Activated CD4-positive, alpha-beta T cell treated with anti-CD3 and anti-CD28 coated beads for 48 hours (primary cell): Measurements from ENCODE around the gene PLD4.
"Not testable (repeated sequence)": the region's sequence is repeated elsewhere in the genome, so short reads cannot be mapped to it uniquely, and the experiment has no call there.

Source experiments
- DNase-seq: peaks from one replicate; pipeline ENCODE4 v3.0.0-alpha.2; 2020

The PLD4 gene

DNA sequence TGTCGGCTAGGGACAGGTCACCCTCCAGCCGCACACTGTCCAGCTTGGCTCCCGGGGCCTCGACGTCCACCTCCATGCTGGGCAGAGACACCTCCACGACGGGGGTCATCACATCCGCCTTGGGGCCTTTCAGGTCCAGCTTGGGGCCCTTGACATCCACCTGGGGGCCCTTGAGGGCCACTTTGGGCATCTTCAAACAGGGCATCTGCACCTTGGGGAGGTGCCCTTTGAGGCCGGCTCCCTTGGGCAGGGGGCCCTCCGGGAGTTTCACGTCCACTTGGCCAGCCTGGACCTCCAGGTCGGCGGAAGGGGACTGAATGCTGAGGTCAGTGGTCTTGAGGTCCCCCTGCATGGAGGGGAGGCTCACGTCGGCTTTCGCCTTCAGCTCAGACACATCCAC is 17.9 kb downstream of the PLD4 start:
- DNase-seq: no peak

DNA sequence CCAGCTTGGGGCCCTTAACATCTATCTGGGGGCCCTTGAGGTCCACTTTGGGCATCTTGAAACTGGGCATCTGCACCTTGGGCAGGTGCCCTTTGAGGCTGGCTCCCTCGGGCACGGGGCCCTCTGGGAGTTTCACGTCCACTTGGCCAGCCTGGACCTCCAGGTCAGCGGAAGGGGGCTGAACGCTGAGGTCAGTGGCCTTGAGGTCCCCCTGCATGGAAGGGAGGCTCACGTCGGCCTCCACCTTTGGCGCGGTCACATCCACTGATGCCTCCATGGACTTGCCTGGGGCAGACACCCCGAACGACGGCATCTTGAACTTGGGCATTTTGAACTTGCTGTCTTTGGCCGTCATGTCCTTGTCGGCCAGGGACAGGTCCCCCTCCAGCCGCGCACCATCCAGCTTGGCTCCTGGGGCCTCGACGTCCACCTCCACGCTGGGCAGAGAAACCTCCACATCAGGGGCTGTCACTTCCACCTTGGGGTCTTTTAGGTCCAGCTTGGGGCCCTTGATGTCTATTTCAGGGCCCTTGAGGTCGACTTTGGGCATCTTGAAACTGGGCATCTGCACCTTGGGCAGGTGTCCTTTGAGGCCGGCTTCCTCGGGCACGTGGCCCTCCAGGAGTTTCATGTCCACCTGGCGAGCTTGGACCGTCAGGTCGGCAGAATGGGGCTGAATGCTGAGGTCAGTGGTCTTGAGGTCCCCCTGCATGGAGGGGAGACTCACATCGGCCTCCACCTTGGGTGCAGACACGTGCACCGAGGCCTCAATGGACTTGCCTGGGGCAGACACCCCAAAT is 18.7 kb downstream of the PLD4 start:
- DNase-seq: not testable (repeated sequence)

DNA sequence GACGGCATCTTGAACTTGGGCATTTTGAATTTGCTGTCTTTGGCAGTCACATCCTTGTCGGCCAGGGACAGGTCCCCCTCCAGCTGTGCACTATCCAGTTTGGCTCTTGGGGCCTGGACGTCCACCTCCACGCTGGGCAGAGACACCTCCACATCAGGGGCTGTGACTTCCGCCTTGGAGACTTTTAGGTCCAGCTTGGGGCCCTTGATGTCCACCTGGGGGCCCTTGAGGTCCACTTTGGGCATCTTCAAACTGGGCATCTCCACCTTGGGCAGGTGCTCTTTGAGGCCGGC is 19.3 kb downstream of the PLD4 start:
- DNase-seq: not testable (repeated sequence)

DNA sequence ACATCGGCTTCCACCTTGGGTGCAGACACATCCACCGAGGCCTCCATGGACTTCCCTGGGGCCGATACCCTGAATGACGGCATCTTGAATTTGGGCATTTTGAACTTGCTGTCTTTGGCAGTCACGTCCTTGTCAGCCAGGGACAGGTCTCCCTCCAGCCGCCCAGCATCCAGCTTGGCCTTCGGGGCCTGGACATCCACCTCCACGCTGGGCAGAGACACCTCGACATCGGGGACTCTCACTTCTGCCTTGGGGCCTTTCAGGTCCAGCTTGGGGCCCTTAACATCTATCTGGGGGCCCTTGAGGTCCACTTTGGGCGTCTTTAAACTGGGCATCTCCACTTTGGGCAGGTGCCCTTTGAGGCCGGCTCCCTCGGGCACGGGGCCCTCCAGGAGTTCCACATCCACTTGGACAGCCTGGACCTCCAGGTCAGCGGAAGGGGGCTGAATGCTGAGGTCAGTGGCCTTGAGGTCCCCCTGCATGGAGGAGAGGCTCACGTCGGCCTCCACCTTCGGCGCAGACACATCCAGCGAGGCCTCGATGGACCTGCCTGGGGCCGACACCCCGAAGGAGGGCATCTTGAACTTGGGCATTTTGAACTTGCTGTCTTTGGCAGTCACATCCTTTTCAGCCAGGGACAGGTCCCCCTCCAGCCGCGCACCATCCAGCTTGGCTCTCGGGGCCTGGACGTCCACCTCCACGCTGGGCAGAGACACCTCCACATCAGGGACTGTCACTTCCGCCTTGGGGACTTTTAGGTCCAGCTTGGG is 19.9 kb downstream of the PLD4 start:
- not testable (repeated sequence) for DNase-seq

DNA sequence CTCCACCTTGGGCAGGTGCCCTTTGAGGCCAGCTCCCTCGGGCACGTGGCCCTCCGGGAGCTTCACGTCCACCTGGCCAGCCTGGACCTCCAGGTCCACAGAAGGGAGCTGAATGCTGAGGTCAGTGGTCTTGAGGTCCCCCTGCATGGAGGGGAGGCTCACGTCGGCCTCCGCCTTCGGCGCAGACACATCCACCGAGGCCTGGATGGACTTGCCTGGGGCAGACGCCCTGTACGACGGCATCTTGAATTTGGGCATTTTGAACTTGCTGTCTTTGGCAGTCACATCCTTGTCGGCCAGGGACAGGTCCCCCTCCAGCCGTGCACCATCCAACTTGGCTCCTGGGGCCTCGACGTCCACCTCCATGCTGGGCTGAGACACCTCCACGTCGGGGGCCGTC is 20.6 kb downstream of the PLD4 start:
- not testable (repeated sequence) for DNase-seq

DNA sequence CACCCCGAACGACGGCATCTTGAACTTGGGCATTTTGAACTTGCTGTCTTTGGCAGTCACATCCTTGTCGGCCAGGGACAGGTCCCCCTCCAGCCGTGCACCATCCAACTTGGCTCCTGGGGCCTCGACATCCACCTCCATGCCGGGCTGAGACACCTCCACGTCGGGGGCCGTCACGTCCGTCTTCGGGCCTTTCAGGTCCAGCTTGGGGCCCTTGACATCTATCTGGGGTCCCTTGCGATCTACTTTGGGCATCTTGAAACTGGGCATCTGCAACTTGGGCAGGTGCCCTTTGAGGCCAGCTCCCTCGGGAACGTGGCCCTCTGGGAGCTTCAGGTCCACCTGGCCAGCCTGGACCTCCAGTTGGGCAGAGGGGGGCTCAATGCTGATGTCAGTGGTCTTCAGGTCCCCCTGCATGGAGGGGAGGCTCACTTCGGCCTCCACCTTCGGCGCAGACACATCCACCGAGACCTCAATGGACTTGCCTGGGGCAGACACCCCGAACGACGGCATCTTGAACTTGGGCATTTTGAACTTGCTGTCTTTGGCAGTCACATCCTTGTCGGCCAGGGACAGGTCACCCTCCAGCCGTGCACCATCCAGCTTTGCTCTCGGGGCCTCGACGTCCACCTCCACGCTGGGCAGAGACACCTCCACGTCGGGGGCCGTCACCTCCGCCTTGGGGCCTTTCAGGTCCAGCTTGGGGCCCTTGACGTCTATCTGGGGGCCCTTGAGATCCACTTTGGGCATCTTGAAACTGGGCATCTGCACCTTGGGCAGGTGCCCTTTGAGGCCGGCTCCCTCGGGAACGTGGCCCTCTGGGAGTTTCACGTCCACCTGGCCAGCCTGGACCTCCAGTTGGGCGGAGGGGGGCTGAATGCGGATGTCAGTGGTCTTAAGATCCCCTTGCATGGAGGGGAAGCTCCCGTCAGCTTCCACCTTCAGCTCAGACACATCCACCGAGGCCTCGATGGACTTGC is 21.6 kb downstream of the PLD4 start:
- DNase-seq: not testable (repeated sequence)

DNA sequence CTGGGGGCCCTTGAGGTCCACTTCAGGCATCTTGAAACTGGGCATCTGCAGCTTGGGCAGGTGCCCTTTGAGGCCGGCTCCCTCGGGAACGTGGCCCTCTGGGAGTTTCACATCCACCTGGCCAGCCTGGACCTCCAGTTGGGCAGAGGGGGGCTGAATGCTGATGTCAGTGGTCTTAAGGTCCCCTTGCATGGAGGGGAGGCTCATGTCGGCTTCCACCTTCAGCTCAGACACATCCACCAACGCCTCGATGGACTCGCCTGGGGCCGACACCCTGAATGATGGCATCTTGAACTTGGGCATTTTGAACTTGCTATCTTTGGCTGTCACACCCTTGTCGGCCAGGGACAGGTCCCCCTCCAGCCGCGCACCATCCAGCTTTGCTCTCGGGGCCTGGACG is 22.5 kb downstream of the PLD4 start:
- not testable (repeated sequence) for DNase-seq

DNA sequence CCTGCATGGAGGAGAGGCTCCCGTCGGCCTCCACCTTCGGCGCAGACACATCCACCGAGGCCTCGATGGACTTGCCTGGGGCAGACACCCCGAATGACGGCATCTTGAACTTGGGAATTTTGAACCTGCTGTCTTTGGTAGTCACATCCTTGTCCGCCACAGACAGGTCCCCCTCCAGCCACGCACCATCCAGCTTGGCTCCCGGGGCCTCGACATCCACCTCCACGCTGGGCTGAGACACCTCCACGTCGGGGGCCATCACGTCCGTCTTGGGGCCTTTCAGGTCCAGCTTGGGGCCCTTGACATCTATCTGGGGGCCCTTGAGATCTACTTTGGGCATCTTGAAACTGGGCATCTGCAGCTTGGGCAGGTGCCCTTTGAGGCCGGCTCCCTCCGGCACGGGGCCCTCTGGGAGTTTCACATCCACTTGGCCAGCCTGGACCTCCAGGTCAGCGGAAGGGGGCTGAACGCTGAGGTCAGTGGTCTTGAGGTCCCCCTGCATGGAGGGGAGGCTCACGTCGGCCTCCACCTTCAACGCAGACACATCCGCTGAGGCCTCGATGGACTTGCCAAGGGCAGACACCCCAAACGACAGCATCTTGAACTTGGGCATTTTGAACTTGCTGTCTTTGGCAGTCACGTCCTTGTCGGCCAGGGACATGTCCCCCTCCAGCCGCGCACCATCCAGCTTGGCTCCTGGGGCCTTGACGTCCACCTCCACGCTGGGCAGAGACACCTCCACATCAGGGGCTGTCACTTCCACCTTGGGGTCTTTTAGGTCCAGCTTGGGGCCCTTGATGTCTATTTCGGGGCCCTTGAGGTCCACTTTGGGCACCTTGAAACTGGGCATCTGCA is 23.4 kb downstream of the PLD4 start:
- not testable (repeated sequence) for DNase-seq

DNA sequence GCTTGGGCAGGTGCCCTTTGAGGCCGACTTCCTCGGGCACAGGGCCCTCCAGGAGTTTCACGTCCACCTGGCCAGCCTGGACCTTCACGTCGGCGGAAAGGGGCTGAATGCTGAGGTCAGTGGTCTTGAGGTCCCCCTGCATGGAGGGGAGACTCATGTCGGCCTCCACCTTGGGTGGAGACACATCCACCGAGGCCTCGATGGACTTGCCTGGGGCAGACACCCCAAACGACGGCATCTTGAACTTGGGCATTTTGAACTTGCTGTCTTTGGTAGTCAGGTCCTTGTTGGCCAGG is 24.0 kb downstream of the PLD4 start:
- DNase-seq: no peak

DNA sequence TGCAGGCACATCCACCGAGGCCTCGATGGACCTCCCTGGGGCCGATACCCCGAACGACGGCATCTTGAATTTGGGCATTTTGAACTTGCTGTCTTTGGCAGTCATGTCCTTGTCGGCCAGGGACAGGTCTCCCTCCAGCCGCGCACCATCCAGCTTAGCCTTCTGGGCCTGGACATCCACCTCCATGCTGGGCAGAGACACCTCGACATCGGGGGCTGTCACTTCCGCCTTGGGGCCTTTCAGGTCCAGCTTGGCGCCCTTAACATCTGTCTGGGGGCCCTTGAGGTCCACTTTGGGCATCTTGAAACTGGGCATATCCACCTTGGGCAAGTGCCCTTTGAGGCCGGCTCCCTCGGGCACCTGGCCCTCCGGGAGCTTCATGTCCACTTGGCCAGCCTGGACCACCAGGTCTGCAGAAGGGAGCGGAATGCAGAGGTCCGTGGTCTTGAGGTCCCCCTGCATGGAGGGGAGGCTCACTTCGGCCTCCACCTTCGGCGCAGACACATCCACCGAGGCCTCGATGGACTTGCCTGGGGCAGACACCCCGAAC is 24.8 kb downstream of the PLD4 start:
- not testable (repeated sequence) for DNase-seq

DNA sequence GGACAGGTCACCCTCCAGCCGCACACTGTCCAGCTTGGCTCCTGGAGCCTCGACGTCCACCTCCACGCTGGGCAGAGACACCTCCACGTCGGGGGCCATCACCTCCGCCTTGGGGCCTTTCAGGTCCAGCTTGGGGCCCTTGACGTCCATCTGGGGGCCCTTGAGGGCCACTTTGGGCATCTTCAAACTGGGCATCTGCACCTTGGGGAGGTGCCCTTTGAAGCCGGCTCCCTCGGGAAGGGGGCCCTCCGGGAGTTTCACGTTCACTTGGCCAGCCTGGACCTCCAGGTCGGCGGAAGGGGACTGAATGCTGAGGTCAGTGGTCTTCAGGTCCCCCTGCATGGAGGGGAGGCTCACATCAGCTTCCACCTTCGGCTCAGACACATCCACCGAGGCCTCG is 25.3 kb downstream of the PLD4 start:
- DNase-seq: no peak

DNA sequence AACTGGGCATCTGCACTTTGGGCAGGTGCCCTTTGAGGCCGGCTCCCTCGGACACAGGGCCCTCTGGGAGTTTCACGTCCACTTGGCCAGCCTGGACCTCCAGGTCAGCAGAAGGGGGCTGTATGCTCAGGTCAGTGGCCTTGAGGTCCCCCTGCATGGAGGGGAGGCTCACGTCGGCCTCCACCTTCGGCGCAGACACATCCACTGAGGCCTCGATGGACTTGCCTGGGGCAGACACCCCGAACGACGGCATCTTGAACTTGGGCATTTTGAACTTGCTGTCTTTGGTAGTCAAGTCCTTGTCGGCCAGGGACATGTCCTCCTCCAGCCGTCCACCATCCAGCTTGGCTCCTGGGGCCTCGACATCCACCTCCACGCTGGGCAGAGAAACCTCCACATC is 26.0 kb downstream of the PLD4 start:
- DNase-seq: not testable (repeated sequence)

DNA sequence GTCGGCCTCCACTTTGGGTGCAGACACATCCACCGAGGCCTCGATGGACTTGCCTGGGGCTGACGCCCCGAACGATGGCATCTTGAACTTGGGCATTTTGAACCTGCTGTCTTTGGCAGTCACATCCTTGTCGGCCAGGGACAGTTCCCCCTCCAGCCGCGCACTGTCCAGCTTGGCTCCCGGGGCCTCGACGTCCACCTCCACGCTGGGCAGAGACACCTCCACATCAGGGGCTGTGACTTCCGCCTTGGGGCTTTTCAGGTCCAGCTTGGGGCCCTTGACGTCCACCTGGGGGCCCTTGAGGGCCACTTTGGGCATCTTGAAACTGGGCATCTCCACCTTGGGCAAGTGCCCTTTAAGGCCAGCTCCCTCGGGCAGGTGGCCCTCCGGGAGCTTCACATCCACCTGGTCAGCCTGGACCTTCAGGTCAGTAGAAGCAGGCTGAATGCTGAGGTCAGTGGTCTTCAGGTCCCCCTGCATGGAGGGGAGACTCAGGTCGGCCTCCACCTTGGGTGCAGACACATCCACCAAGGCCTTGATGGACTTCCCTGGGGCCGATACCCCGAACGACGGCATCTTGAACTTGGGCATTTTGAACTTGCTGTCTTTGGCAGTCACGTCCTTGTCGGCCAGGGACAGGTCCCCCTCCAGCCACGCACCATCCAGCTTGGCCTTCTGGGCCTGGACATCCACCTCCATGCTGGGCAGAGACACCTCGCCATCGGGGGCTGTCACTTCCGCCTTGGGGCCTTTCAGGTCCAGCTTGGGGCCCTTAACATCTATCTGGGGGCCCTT is 27.4 kb downstream of the PLD4 start:
- not testable (repeated sequence) for DNase-seq

DNA sequence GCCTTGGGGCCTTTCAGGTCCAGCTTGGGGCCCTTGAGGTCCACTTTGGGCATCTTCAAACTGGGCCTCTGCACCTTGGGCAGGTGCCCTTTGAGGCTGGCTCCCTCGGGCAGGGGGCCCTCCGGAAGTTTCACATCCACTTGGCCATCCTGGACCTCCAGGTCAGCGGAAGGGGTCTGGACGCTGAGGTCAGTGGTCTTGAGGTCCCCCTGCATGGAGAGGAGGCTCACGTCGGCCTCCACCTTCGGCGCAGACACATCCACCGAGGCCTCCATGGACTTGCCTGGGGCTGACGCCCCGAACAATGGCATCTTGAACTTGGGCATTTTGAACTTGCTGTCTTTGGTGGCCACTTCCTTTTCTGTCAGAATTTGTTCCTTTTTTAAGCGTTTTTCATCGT is 28.4 kb downstream of the PLD4 start:
- no peak for DNase-seq

DNA sequence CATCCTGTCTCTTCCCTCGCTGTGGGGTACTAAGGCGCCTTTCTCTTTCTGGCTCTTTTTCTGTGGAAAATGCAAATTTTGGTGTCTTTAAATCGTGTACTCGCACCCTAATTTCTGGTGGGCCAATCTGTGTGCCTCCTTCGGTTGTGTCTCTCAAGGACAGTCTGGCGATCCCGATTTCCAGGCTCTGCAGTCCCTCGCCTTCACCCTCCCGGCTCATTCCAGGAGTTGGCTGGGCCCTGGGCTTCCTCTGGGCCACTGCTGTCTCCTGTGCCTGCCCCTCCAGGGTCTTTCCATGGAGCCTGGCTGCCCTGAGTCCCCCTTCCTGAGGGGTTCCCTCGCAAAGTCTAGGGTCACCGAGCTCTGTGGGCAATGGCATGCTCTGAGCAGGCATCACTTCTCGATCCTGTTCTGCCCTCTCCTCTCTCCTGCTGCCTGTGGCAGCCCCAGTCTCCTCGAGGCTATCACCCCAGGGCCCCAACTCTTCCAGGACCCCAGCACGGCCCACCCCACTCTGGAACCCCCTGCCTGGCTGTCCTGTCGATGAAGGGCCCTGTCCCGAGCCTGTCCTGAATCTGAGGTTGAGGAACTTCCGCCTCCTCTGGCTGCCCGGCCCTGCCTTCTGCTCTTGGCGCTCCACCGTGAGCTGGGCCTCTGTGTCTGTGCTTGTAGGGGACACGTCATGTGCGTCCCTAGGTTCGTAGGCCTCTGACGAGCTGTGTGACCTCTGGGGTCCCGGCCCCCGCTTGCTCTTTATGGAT is 29.4 kb downstream of the PLD4 start:
- no peak for DNase-seq

DNA sequence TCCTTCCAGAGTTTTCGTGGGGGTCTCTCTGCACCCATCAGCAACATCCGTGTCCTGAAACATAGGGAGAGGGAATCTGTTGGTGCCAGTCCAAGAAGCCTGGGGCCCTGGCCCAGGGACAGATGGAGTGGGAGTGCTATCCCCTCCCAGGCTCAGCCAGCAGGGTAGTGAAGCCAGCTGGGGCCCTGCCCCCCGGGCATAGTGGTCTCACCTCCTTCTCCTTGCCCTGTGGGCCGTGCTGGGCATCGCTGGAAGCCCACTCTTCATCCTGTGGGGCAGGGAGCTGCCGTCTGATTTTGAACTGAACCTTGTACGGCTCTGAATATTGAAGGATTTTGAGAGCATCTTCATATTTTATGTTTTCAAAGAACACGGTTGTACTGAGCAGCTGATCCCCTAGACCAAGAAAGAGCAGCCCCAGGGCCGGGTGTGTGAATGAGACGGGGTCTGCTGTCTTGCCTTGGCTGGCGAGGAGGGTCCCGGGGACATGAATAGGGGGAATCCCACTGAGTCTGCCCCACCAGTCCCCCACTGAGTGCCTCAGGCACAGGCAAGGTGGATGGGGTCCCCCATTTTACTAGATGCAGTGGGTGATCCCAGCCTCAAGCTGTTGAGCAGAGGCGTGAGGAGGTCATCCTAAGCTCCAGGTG is 30.2 kb downstream of the PLD4 start:
- DNase-seq: no peak

DNA sequence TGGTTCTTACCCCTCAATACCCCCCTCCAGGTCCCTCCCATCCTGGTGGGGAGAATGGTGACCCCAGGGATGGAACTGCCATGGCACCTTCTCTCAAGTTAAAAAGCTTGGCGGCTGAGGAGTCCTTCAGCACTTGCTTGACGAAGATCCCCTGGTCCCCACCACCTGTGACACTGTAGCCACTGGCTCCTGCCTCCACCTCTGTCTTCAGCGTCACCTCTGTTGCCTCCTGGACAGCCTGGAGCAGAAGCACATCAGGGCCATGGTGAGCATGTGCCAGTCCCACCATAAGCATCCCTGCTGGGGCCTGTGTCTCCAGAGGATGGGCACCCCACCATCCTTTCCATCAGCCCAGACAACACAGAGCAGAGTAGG is 30.7 kb downstream of the PLD4 start:
- no peak for DNase-seq

DNA sequence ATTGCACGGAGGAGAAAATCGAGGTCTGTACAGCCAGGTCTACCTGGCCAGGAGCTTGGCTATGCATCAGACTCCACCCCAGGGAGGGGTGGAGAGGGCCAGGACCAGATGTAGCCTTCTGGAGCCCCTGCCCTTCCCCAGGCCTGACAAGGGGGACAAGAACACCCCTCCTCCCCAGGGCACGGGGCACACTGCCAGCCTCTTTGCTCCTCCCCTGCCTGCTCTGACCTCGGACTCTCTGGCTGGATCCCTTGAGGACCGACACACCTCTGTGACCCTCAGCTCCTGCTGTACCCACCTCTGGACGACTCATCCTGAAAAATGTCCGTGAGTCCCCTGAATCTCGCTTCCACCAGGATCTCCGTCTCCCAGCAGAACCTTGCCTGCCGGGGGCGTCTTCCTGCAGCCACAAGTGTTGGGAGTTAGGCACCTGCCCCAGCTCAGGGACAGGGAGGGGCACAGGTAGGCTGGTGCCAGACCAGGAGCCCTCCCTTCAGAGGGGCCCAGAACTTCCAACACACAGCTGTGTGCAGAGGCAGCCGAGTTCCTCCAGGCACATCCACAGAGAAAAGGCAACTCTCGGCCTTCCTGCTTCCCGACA is 31.7 kb downstream of the PLD4 start:
- no peak for DNase-seq
